Gastroesophageal sphincter (tissue), 3 donors: ENCODE results near the gene SH2D5.

Experiments
- CTCF ChIP-seq, 4 experiments: fragments of 200-600 bp in 2 of 4; fragments of 450-650 bp in 2 of 4; sonication (generic) in 1 of 4; IDR thresholded peaks; one replicate each; pipeline ENCODE4 v1.5.1; 2017 to 2019; ENCODE audit warnings: antibody characterized with exemption in 4 of 4, mild to moderate bottlenecking in 2 of 4, moderate library complexity in 2 of 4
- POLR2A ChIP-seq, 2 donors: fragments of 450-650 bp; IDR thresholded peaks; one replicate each; pipeline ENCODE4 v1.6.1; 2017; ENCODE audit warnings: antibody characterized with exemption in 2 of 2, mild to moderate bottlenecking in 2 of 2, moderate library complexity in 1 of 2
- POLR2AphosphoS5 ChIP-seq: sonication (generic); formaldehyde crosslinking; IDR thresholded peaks from one replicate; pipeline ENCODE4 v1.6.1; 2017; ENCODE audit warnings: antibody characterized with exemption

- TF ChIP-seq CTCF (IDR thresholded peaks at IDR 0.05) (no peak), POLR2A (IDR thresholded peaks at IDR 0.05) (no peak), POLR2AphosphoS5 (no peak)
These were observed 7.0 kb downstream of the SH2D5 start for GRCh38 chr1:20725189-20726117.
